ENCODE data around the gene PRDM16. TPM values are rescaled to one million over a fixed set of nuclear protein-coding genes. Genes with fewer than 3 reads are reported as not detected.

Gene PRDM16
- total and polyA plus RNA-seq, 2 of the 8 experiments (the other 6 are each of a cell fraction or from before 2014, with no cell fraction given) = 0.39 to 0.43 TPM

DNA sequence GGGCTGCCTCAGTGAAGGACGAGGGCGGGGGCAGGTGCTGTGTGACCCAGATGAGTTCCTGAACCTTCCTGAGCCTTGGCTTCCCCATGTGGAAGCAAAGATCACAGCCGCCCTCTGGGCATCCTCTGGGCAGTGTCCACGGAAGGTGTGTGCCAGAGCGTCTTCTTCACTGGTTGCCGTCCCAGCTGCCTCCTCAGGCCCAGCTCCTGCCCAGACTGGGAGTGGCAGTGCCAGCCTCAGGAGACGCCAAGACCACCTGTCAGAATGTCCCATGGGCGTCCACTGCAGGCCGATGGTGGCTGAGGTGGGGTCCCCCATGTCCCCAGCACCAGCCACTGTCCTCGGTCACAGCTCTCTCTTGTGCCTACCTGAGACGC is 395.6 kb downstream of the PRDM16 start (continued):
- TF ChIP-seq NRF1 (IDR thresholded peaks at IDR 0.05; ENCODE audit: low read depth, low read length) = no peak

All from H1 (cell line).